PC-3 (cell line): Measurements from ENCODE around the gene SCD5. TPM values are rescaled to one million over a fixed set of nuclear protein-coding genes. Genes with fewer than 3 reads are reported as not detected.

Source experiments
- ATAC-seq: fragments of 200-7000 bp; cut with Tn5 transposase; 2 replicates; pipeline ENCODE4 v1.9.1; 2020; ENCODE audit warnings: mild to moderate bottlenecking, moderate library complexity
- BruUV-seq: library from RNA; stranded (reverse); fragments of 400-500 nt; replicated peaks from 2 replicates; lab custom pipeline; 2021; lab: Mats Ljungman, UMichigan
- CTCF ChIA-PET: fragments of 300-600 bp; sonication (Branson Sonifier 250); formaldehyde crosslinking; loops from one replicate; lab custom pipeline; 2022; ENCODE audit warnings: antibody characterized with exemption; lab: Charles Lee
- POLR2A ChIA-PET: fragments of 300-600 bp; sonication (Branson Sonifier 250); formaldehyde crosslinking; loops from one replicate; lab custom pipeline; 2022; ENCODE audit warnings: antibody characterized with exemption; ENCODE audit not compliant: unreplicated experiment; lab: Charles Lee
- DNase-seq: peaks from one replicate; pipeline ENCODE4 v3.0.0-alpha.2; 2015
- H2AFZ ChIP-seq: fragments of 300-600 bp; sonication (generic); 2 replicates; pipeline ENCODE4 v1.6.0; 2016; ENCODE audit warnings: antibody characterized with exemption, low read length
- H3F3A ChIP-seq: fragments of 300-600 bp; sonication (generic); one replicate; pipeline ENCODE4 v1.6.0; 2017; ENCODE audit warnings: antibody characterized with exemption, low read length, control low read depth, mild to moderate bottlenecking; ENCODE audit not compliant: unreplicated experiment
- H3K27ac ChIP-seq: fragments of 300-600 bp; sonication (generic); 2 replicates; pipeline ENCODE4 v1.5.1; 2016; ENCODE audit warnings: mild to moderate bottlenecking, low read length
- H3K27me3 ChIP-seq: fragments of 300-600 bp; sonication (generic); 2 replicates; pipeline ENCODE4 v1.6.1; 2016; ENCODE audit warnings: low read length, mixed read lengths
- H3K36me3 ChIP-seq: fragments of 300-600 bp; sonication (generic); 2 replicates; pipeline ENCODE4 v1.6.1; 2016; ENCODE audit warnings: low read depth, mixed run types, low read length, mixed read lengths
- H3K4me1 ChIP-seq: fragments of 300-600 bp; sonication (generic); 2 replicates; pipeline ENCODE4 v1.5.1; 2016; ENCODE audit warnings: low read length; ENCODE audit not compliant: insufficient read depth
- H3K4me2 ChIP-seq: fragments of 300-600 bp; sonication (generic); 2 replicates; pipeline ENCODE4 v1.6.0; 2016; ENCODE audit warnings: low read length
- H3K4me3 ChIP-seq: fragments of 300-600 bp; sonication (generic); 2 replicates; pipeline ENCODE4 v1.5.1; 2016; ENCODE audit warnings: mild to moderate bottlenecking, low read length, mixed read lengths
- H3K79me2 ChIP-seq: fragments of 300-600 bp; sonication (generic); 2 replicates; pipeline ENCODE4 v1.6.1; 2017; ENCODE audit warnings: low read length, mixed read lengths
- H3K9ac ChIP-seq: fragments of 300-600 bp; sonication (generic); 2 replicates; pipeline ENCODE4 v1.6.0; 2016; ENCODE audit warnings: mild to moderate bottlenecking, low read length
- H3K9me2 ChIP-seq: fragments of 300-600 bp; sonication (generic); replicated peaks from 2 replicates; pipeline ENCODE4 v1.6.1; 2016; ENCODE audit warnings: mixed run types, low read length, mixed read lengths
- H3K9me3 ChIP-seq: fragments of 300-600 bp; sonication (generic); 2 replicates; pipeline ENCODE4 v1.6.1; 2016; ENCODE audit warnings: low read length, mixed read lengths
- H4K20me1 ChIP-seq: fragments of 300-600 bp; sonication (generic); 2 replicates; pipeline ENCODE4 v1.6.1; 2016; ENCODE audit warnings: low read length, mixed read lengths
- EZH2 ChIP-seq: fragments of 300-600 bp; sonication (generic); IDR thresholded peaks from one replicate; pipeline ENCODE4 v1.6.1; 2017; ENCODE audit warnings: antibody characterized with exemption, mild to moderate bottlenecking, low read length; ENCODE audit not compliant: unreplicated experiment
- EZH2phosphoT487 ChIP-seq: fragments of 300-600 bp; sonication (generic); IDR thresholded peaks from 2 replicates; pipeline ENCODE4 v1.6.1; 2018; ENCODE audit warnings: mild to moderate bottlenecking, antibody characterized with exemption, low read length, borderline replicate concordance
- intact Hi-C: fragments of 100-400 bp; cut with micrococcal nuclease; formaldehyde crosslinking; loops from 2 replicates; pipeline ENCODE4 v1.9.0; 2023
- total RNA-seq: library from RNA; depleted of rRNA; stranded (reverse); fragments of >200 nt; gene quantifications from 2 replicates; pipeline ENCODE4 v1.2.3, GENCODE V29; 2014
- TF ChIP-seq, protein P1 (sequence below): fragments of 300-600 bp; sonication (generic); conservative IDR thresholded peaks from 2 replicates; pipeline ENCODE4 v1.5.1; 2017; ENCODE audit warnings: antibody characterized with exemption, low read depth, mild to moderate bottlenecking, low read length

Gene SCD5
- total RNA-seq, 1 experiment from 2014 or later, result 3.8 TPM

DNA sequence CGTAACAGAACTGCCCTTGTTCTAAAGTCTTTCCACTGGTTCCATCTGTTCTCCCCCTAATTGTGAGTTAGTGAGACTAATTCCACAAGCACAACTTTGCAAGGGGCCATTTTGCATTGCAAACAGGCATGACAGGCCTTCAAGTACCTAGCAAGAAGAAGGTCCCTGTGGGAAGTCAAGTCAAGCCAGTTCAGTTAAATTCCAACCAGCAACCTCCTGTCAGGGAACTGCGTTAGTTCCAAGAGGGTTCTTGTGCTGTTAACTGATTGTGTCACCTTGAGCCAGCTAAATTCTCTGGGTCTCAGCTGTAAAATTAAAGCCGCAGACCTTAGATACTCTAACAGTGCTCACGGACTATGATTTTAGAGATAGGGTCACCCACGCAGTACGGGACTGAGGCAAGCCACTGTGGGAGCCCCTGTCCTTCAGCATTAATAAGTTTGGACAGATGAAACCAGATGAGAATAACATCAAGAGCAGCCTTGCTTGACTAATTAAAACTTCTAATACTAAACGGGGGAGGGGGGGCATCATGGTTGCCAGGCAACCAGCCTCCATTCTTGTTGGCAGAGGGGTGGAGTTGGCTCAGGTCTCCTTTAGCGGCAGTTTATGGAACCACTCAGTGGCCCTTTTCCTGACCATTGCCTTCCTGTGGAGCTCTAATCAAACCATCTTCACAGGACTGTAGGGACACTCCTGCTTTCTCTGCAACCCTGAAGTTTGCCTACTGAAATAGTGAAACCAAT, 212.7 kb downstream of the SCD5 start:
- no peak overlapping the region for H2AFZ ChIP-seq
- H3K79me2 ChIP-seq, result no peaks in the 10 kb centered on the region
- no peaks in the 10 kb centered on the region for H3K4me1 ChIP-seq
- H4K20me1 ChIP-seq, result no peaks in the 10 kb centered on the region
- H3K27ac ChIP-seq, result no peak overlapping the region
- TF ChIP-seq, protein P1, sequence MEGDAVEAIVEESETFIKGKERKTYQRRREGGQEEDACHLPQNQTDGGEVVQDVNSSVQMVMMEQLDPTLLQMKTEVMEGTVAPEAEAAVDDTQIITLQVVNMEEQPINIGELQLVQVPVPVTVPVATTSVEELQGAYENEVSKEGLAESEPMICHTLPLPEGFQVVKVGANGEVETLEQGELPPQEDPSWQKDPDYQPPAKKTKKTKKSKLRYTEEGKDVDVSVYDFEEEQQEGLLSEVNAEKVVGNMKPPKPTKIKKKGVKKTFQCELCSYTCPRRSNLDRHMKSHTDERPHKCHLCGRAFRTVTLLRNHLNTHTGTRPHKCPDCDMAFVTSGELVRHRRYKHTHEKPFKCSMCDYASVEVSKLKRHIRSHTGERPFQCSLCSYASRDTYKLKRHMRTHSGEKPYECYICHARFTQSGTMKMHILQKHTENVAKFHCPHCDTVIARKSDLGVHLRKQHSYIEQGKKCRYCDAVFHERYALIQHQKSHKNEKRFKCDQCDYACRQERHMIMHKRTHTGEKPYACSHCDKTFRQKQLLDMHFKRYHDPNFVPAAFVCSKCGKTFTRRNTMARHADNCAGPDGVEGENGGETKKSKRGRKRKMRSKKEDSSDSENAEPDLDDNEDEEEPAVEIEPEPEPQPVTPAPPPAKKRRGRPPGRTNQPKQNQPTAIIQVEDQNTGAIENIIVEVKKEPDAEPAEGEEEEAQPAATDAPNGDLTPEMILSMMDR, result no peak
- TF ChIP-seq EZH2phosphoT487, result no peak
- no peak for TF ChIP-seq EZH2
- no peaks in the 10 kb centered on the region for H3F3A ChIP-seq
- intact Hi-C loops, result no loop called here
- no peak overlapping the region for H3K9ac ChIP-seq
- no peak for ATAC-seq
- no TSS peak for BruUV-seq
- CTCF ChIA-PET, result no interaction called here
- H3K36me3 ChIP-seq, result no peaks in the 10 kb centered on the region
- no peak overlapping the region for H3K4me2 ChIP-seq
- H3K27me3 ChIP-seq, result peaks cover 23% of the 10 kb centered on the region
- no peak overlapping the region for H3K4me3 ChIP-seq
- H3K9me3 ChIP-seq, result no peaks in the 10 kb centered on the region
- no peak for DNase-seq
- no peaks in the 10 kb centered on the region for H3K9me2 ChIP-seq
- POLR2A ChIA-PET, result no interaction called here

DNA sequence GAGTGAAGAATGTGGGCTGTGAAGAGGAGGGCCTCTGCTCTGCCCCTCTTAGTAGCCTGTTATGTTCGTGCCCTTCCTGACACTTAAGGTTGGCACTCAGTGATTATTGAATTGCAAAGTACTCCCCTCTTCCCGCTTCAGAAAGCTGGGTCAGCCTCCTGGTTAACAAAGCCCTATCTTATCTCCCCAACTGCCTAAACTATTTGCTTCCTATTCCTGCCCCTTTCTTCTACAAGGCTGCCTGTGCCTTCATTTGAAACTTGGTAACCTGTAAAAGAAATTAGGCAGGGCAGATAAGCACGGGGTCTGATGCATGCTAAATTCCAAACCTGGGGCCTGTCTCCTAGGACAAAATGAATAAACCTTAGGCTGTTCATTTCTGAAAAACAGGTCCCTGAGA, 213.7 kb downstream of the SCD5 start:
- H3K9ac ChIP-seq, result no peak overlapping the region
- H3K9me3 ChIP-seq, result no peaks in the 10 kb centered on the region
- no peaks in the 10 kb centered on the region for H3K79me2 ChIP-seq
- no peak for ATAC-seq
- no peaks in the 10 kb centered on the region for H4K20me1 ChIP-seq
- H3K4me3 ChIP-seq, result no peak overlapping the region
- no peak overlapping the region for H3K27ac ChIP-seq
- no peaks in the 10 kb centered on the region for H3F3A ChIP-seq
- no peak overlapping the region for H2AFZ ChIP-seq
- H3K9me2 ChIP-seq, result no peaks in the 10 kb centered on the region
- H3K4me2 ChIP-seq, result no peak overlapping the region
- no peak for TF ChIP-seq EZH2phosphoT487
- ChIA-PET POLR2A (no interaction called here), CTCF (no interaction called here)
- intact Hi-C loops, result no loop called here
- DNase-seq, result no peak
- H3K27me3 ChIP-seq, result peaks cover 15% of the 10 kb centered on the region
- H3K36me3 ChIP-seq, result no peaks in the 10 kb centered on the region
- BruUV-seq, result no TSS peak
- H3K4me1 ChIP-seq, result no peaks in the 10 kb centered on the region

DNA sequence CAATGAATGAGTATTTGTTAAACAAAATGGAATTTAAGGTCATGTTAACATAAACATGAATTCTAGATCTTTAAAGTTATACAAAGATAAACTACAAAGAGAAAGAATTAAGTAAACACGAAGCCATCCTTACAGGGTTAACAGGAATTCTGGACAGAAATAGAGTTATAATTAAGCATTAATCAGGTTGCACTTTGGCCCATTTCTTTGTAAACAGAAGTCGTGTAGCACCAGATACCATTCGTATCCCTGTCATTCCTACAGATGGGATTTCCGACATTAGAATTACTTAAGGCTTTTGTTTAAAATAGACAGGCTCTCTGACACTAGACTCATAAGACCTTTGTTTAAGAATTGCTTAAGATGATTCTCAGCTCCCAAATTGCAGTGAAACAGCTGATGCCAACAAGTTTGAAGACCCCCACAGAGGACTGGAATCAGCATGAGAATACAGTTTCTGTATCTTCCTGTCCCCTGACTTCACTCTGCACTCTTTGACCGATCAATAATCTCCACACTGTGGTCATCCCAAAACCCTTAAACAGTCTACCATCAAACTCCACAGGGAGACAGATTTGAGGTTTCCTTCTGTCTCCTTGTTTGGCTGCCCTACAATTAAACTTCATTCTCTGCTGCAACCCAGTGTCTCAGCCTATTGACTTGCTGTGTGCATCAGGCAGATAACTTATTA, 214.6 kb downstream of the SCD5 start:
- H3K9me2 ChIP-seq, result no peaks in the 10 kb centered on the region
- H3K27ac ChIP-seq, result no peak overlapping the region
- H3K4me3 ChIP-seq, result no peak overlapping the region
- BruUV-seq, result no TSS peak
- no peaks in the 10 kb centered on the region for H3K4me1 ChIP-seq
- no peak for DNase-seq
- no peak overlapping the region for H2AFZ ChIP-seq
- H3K4me2 ChIP-seq, result no peak overlapping the region
- ChIA-PET CTCF (no interaction called here), POLR2A (no interaction called here)
- no peaks in the 10 kb centered on the region for H3K79me2 ChIP-seq
- intact Hi-C loops, result no loop called here
- H3K9me3 ChIP-seq, result no peaks in the 10 kb centered on the region
- H3K36me3 ChIP-seq, result no peaks in the 10 kb centered on the region
- no peak for ATAC-seq
- H3K27me3 ChIP-seq, result peaks cover 15% of the 10 kb centered on the region
- no peaks in the 10 kb centered on the region for H4K20me1 ChIP-seq
- TF ChIP-seq EZH2phosphoT487 (no peak), EZH2 (no peak)
- TF ChIP-seq, protein P1, result no peak
- H3F3A ChIP-seq, result no peaks in the 10 kb centered on the region
- no peak overlapping the region for H3K9ac ChIP-seq
